H1 (cell line): ENCODE data around the gene TMUB2. TPM values are rescaled to one million over a fixed set of nuclear protein-coding genes. Genes with fewer than 3 reads are reported as not detected.

ENCODE experiments used
- CTCF ChIA-PET: fragments of 300-600 bp; sonication (Branson Sonifier 250); formaldehyde crosslinking; loops from one replicate; lab custom pipeline; 2021; ENCODE audit not compliant: partially characterized antibody; lab: Charles Lee
- POLR2A ChIA-PET: fragments of 300-600 bp; sonication (Branson Sonifier 250); formaldehyde crosslinking; loops from one replicate; lab custom pipeline; 2021; ENCODE audit warnings: inconsistent platforms; ENCODE audit not compliant: partially characterized antibody; lab: Charles Lee
- DNase-seq, 2 experiments: peaks; one replicate each; pipeline versions ENCODE4 v3.0.0 to v3.0.0-alpha.2; 2010 to 2022; ENCODE audit warnings: low spot score in 2 of 2, low read depth in 1 of 2, mixed read lengths in 1 of 2
- FAIRE-seq: peaks from 2 replicates; lab custom pipeline; 2011; peaks lifted over from hg19 to GRCh38; lab: Jason Lieb, UNC
- H2AFZ ChIP-seq: 2 replicates; pipeline ENCODE4 v1.8.1; 2012; ENCODE audit warnings: low read length, inconsistent platforms
- H2AK5ac ChIP-seq: 2 replicates; pipeline ENCODE4 v1.6.1; 2013; ENCODE audit warnings: low read depth, low read length
- H2BK120ac ChIP-seq: replicated peaks from 2 replicates; pipeline ENCODE3; 2013; ENCODE audit warnings: low read depth, low read length, inconsistent platforms
- H2BK12ac ChIP-seq: 2 replicates; pipeline ENCODE4 v1.6.1; 2013; ENCODE audit warnings: low read depth, low read length
- H2BK15ac ChIP-seq: 2 replicates; pipeline ENCODE4 v1.6.1; 2013; ENCODE audit warnings: low read length
- H2BK20ac ChIP-seq: 2 replicates; pipeline ENCODE4 v1.6.1; 2013; ENCODE audit warnings: low read length
- H2BK5ac ChIP-seq: 2 replicates; pipeline ENCODE4 v1.6.1; 2013; ENCODE audit warnings: low read depth, low read length
- H3K14ac ChIP-seq: 2 replicates; pipeline ENCODE4 v1.6.1; 2013; ENCODE audit warnings: inconsistent platforms; ENCODE audit not compliant: insufficient read length
- H3K18ac ChIP-seq: 2 replicates; pipeline ENCODE4 v1.6.1; 2013; ENCODE audit warnings: low read length; ENCODE audit errors: extremely low read depth
- H3K23ac ChIP-seq: 2 replicates; pipeline ENCODE4 v1.6.1; 2013; ENCODE audit warnings: inconsistent platforms; ENCODE audit not compliant: insufficient read length
- H3K23me2 ChIP-seq: 2 replicates; pipeline ENCODE4 v1.6.1; 2013; ENCODE audit warnings: low read depth, low read length
- H3K27ac ChIP-seq: 2 replicates; pipeline ENCODE4 v1.6.1; 2011; ENCODE audit warnings: low read depth, low read length, inconsistent platforms
- H3K27me3 ChIP-seq, 4 experiments: replicated peaks in 1 of 4; 1 replicate in 1 of 4; 2 replicates in 3 of 4; pipeline versions ENCODE4 v1.6.1 to v1.8.1; 2011 to 2013; ENCODE audit warnings: low read length in 3 of 4, mild to moderate bottlenecking in 3 of 4, inconsistent platforms in 2 of 4, mixed read lengths in 2 of 4, moderate library complexity in 1 of 4; ENCODE audit not compliant: control insufficient read depth in 3 of 4, insufficient read depth in 3 of 4; ENCODE audit errors: extremely low read depth in 1 of 4
- H3K36me3 ChIP-seq, 4 experiments: 2 replicates each; pipeline versions ENCODE4 v1.6.1 to v1.8.1; 2011 to 2013; ENCODE audit warnings: mild to moderate bottlenecking in 4 of 4, low read length in 3 of 4, moderate library complexity in 2 of 4, control low read depth in 1 of 4, inconsistent platforms in 1 of 4; ENCODE audit not compliant: insufficient read depth in 4 of 4, control insufficient read depth in 2 of 4
- H3K4ac ChIP-seq: replicated peaks from 2 replicates; pipeline ENCODE3; 2013; ENCODE audit warnings: low read length, low read depth, mixed read lengths, inconsistent platforms; ENCODE audit not compliant: insufficient read length
- H3K4me1 ChIP-seq, 4 experiments: replicated peaks in 1 of 4; 1 replicate in 1 of 4; 2 replicates in 3 of 4; pipeline versions ENCODE4 v1.6.1 to v1.8.1; 2011 to 2013; ENCODE audit warnings: low read length in 3 of 4, inconsistent platforms in 2 of 4, mixed read lengths in 1 of 4; ENCODE audit not compliant: insufficient read depth in 4 of 4, control insufficient read depth in 3 of 4
- H3K4me2 ChIP-seq, 2 experiments: 2 replicates each; pipeline versions ENCODE4 v1.6.1 to v1.8.1; 2011 to 2013; ENCODE audit warnings: low read depth in 2 of 2, low read length in 2 of 2, control low read depth in 1 of 2, inconsistent platforms in 1 of 2, mild to moderate bottlenecking in 1 of 2; ENCODE audit not compliant: insufficient read depth in 1 of 2
- H3K4me3 ChIP-seq, 4 experiments: fragments of 200-600, 300-600 bp in 1 of 4; sonication (generic), shearing (Covaris generic), sonication (Bioruptor Twin) in 1 of 4; 2 replicates each; pipeline versions ENCODE4 v1.5.1 to v1.8.1; 2011 to 2016; ENCODE audit warnings: low read length in 4 of 4, low read depth in 3 of 4, control low read depth in 2 of 4, inconsistent platforms in 2 of 4, mild to moderate bottlenecking in 2 of 4, mixed read lengths in 1 of 4, moderate library complexity in 1 of 4; ENCODE audit not compliant: insufficient read depth in 2 of 4; ENCODE audit errors: extremely low read depth in 1 of 4
- H3K56ac ChIP-seq: replicated peaks from 2 replicates; pipeline ENCODE3; 2013; ENCODE audit warnings: low read depth, mild to moderate bottlenecking, mixed read lengths, low read length, inconsistent platforms; ENCODE audit not compliant: insufficient read length
- H3K79me1 ChIP-seq: 2 replicates; pipeline ENCODE4 v1.6.1; 2013; ENCODE audit warnings: low read depth, low read length, control low read depth
- H3K79me2 ChIP-seq, 2 experiments: 2 replicates each; pipeline versions ENCODE4 v1.6.1 to v1.8.1; 2012 to 2013; ENCODE audit warnings: low read length in 2 of 2, mild to moderate bottlenecking in 2 of 2, inconsistent platforms in 1 of 2; ENCODE audit not compliant: insufficient read depth in 2 of 2, control insufficient read depth in 1 of 2
- H3K9ac ChIP-seq, 4 experiments: replicated peaks in 1 of 4; 1 replicate in 1 of 4; 2 replicates in 3 of 4; pipeline versions ENCODE4 v1.6.1 to v1.8.1; 2011 to 2013; ENCODE audit warnings: low read depth in 3 of 4, low read length in 3 of 4, control low read depth in 2 of 4, mild to moderate bottlenecking in 2 of 4, moderate library complexity in 2 of 4, inconsistent platforms in 1 of 4; ENCODE audit errors: extremely low read depth in 1 of 4
- H3K9me3 ChIP-seq, 2 experiments: 2 replicates each; pipeline versions ENCODE4 v1.6.1 to v1.8.1; 2012 to 2013; ENCODE audit warnings: mild to moderate bottlenecking in 2 of 2, moderate library complexity in 2 of 2, control low read depth in 1 of 2, inconsistent platforms in 1 of 2, low read depth in 1 of 2, low read length in 1 of 2, mixed read lengths in 1 of 2; ENCODE audit not compliant: insufficient read depth in 2 of 2
- H4K20me1 ChIP-seq, 2 experiments: replicated peaks in 1 of 2; 2 replicates each; pipeline versions ENCODE3 to v1.8.1; 2011 to 2013; ENCODE audit warnings: inconsistent platforms in 2 of 2, low read length in 2 of 2, mild to moderate bottlenecking in 1 of 2; ENCODE audit not compliant: insufficient read depth in 2 of 2, control insufficient read depth in 1 of 2
- H4K5ac ChIP-seq: 2 replicates; pipeline ENCODE4 v1.6.1; 2013; ENCODE audit warnings: low read length, low read depth, mixed read lengths, inconsistent platforms; ENCODE audit not compliant: insufficient read length
- H4K8ac ChIP-seq: 2 replicates; pipeline ENCODE4 v1.8.0; 2013; ENCODE audit warnings: mild to moderate bottlenecking, moderate library complexity, low read length, inconsistent platforms; ENCODE audit not compliant: insufficient read depth; ENCODE audit errors: extremely low read depth
- H4K91ac ChIP-seq: replicated peaks from 2 replicates; pipeline ENCODE3; 2013; ENCODE audit warnings: low read length, mixed read lengths, inconsistent platforms; ENCODE audit not compliant: insufficient read length
- ASH2L ChIP-seq: fragments of 200-600, 300-600 bp; sonication (generic); IDR thresholded peaks from one replicate; pipeline ENCODE4 v1.7.1; 2017; ENCODE audit warnings: low read length
- BACH1 ChIP-seq: IDR thresholded peaks from 2 replicates; pipeline ENCODE4 v1.6.1; 2012; ENCODE audit warnings: low read length, improper control_type of control experiment
- CTBP2 ChIP-seq: IDR thresholded peaks from 2 replicates; pipeline ENCODE4 v1.7.0; 2011; ENCODE audit warnings: borderline replicate concordance, mild to moderate bottlenecking, moderate library complexity, mixed read lengths, low read length; ENCODE audit not compliant: insufficient read depth, insufficient read length
- JUN ChIP-seq: IDR thresholded peaks from 2 replicates; pipeline ENCODE4 v1.6.1; 2011; ENCODE audit warnings: low read depth, mild to moderate bottlenecking, improper control_type of control experiment, low read length
- PHF8 ChIP-seq: fragments of 200-600 bp; sonication (generic); conservative IDR thresholded peaks from 2 replicates; pipeline ENCODE4 v1.7.1; 2012; ENCODE audit warnings: low read depth, mild to moderate bottlenecking, inconsistent platforms, low read length, moderate library complexity
- WGBS, 2 experiments: shearing (Covaris generic) in 1 of 2; methylation state at CpG; one replicate each; pipeline versions ENCODE4 v1.1.6 to v1.1.7; 2013 to 2015; ENCODE audit warnings: low lambda C conversion rate in 2 of 2, mixed read lengths in 2 of 2, inconsistent platforms in 1 of 2, low coverage in 1 of 2, missing lambda C conversion rate in 1 of 2; ENCODE audit not compliant: insufficient replicate concordance in 2 of 2, insufficient coverage in 1 of 2, insufficient read length in 1 of 2; ENCODE audit errors: extremely low coverage in 1 of 2, missing lambda C conversion rate in 1 of 2; 5-methylcytosine and 5-hydroxymethylcytosine counted together
- polyA plus RNA-seq, 7 experiments: library from polyadenylated mRNA; depleted of rRNA in 3 of 7; stranded (reverse) in 5 of 7; unstranded in 2 of 7; fragments of >200 nt in 5 of 7; fragments of 200-250 nt in 2 of 7; gene quantifications; 1 replicate in 5 of 7; 2 replicates in 1 of 7; 4 replicates in 1 of 7; pipeline versions ENCODE4 v1.2.1 to v1.2.3, GENCODE V29; 2011 to 2013; ENCODE audit warnings: missing spikeins in 2 of 7, mixed read lengths in 2 of 7
- total RNA-seq: library from RNA; stranded (reverse); fragmentation: NEBNext Ultra II Directional; extraction: Animal tissue kit (Norgen Biotek cat#: 25700); gene quantifications from 2 replicates; pipeline ENCODE4 v1.2.1, GENCODE V29; 2021
- TF ChIP-seq, protein P1 (sequence below): IDR thresholded peaks from 2 replicates; pipeline ENCODE4 v1.6.1; 2012; ENCODE audit warnings: low read length, inconsistent platforms

Gene TMUB2
- total and polyA plus RNA-seq, 2 of the 8 experiments (the other 6 are each of a cell fraction or from before 2014, with no cell fraction given) = 18.5 to 30.5 TPM

DNA sequence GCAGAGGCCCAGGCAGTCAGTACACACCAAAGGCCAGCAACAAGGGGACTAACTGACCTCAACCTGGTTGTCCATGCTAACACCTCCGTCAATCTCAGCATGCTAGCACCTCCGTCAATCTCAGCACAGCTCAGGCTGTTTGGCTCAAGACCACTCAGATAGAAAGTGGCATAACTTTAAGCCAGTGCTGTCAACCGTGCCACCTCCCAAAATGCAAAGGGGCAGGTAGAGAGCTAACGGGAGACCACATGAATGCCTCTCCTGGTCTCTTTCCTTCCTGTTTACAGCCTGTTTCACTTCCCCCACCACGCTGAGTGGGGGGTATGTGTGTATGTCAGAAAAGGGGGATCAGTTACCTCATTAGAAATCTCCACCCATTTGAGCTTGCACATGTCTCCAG lies 29.4 kb downstream of the TMUB2 start:
- Histone ChIP-seq H2BK5ac (no peak overlapping the region), H3K79me2 (peaks cover 11 to 23% of the 10 kb centered on the region in 2 experiments), H2BK20ac (no peak overlapping the region), H3K27ac (no peak overlapping the region; the same call in 1 of the 2 replicates), H3K79me1 (peaks cover 9% of the 10 kb centered on the region), H3K4me1 (peaks cover 0 to 14% (median 3%) of the 10 kb centered on the region in 4 experiments; a peak in 6 of 7 replicates), H4K91ac (no peak overlapping the region), H3K27me3 (no peaks in the 10 kb centered on the region), H3K4me2 (no peak overlapping the region), H3K23me2 (peaks cover 11% of the 10 kb centered on the region), H2BK12ac (no peak overlapping the region), H4K20me1 (peaks cover 0 to 10% of the 10 kb centered on the region in 2 experiments), H2AFZ (no peak overlapping the region), H2AK5ac (no peak overlapping the region), H3K14ac (no peak overlapping the region), H3K4ac (no peak overlapping the region), H3K9ac (no peak overlapping the region), H3K18ac (no peak overlapping the region), H3K4me3 (no peak overlapping the region), H4K5ac (no peak overlapping the region), H3K23ac (no peak overlapping the region), H4K8ac (no peak overlapping the region), H3K9me3 (no peaks in the 10 kb centered on the region), H3K36me3 (peaks cover 25 to 47% (median 36%) of the 10 kb centered on the region in 4 experiments; a peak in 7 of 8 replicates), H2BK120ac (no peak overlapping the region), H2BK15ac (no peak overlapping the region), H3K56ac (no peak overlapping the region)
- 92% methylated on average over 5 of the region's 5 CpGs; no CpG with 5 or more reads in 1 of the 2 experiments for whole genome bisulfite sequencing, 2 experiments
- TF ChIP-seq PHF8 = no peak
- no peak for TF ChIP-seq BACH1
- no peak for TF ChIP-seq JUN
- no peak for TF ChIP-seq CTBP2
- TF ChIP-seq, protein P1, sequence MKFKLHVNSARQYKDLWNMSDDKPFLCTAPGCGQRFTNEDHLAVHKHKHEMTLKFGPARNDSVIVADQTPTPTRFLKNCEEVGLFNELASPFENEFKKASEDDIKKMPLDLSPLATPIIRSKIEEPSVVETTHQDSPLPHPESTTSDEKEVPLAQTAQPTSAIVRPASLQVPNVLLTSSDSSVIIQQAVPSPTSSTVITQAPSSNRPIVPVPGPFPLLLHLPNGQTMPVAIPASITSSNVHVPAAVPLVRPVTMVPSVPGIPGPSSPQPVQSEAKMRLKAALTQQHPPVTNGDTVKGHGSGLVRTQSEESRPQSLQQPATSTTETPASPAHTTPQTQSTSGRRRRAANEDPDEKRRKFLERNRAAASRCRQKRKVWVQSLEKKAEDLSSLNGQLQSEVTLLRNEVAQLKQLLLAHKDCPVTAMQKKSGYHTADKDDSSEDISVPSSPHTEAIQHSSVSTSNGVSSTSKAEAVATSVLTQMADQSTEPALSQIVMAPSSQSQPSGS = no peak
- no peak for TF ChIP-seq ASH2L
- ChIA-PET POLR2A (interaction anchor here (0.7 to 8.7 kb wide), 5 partner anchors 10 to 104 kb away, joined by 3 to 78 read pairs (median 9); partner anchors contain the start of genes ATXN7L3 and RUNDC3A), CTCF (interaction anchor here (0.6 to 12.7 kb wide), 9 partner anchors 10 to 242 kb away, joined by 3 to 158 read pairs (median 5); partner anchors contain the start of gene GRN)
- DNase-seq = no peak
- no peak for FAIRE-seq
